ENCODE results near the gene LMO4.

- TF ChIP-seq EZH2 (IDR thresholded peaks at IDR 0.05) (no peak), POLR2AphosphoS5 (IDR thresholded peaks at IDR 0.05; ENCODE audit: borderline replicate concordance, low read depth, low read length) (no peak)
Measured at GRCh38 chr1:87355894-87356293, 27.2 kb downstream of the LMO4 start.

All from SK-N-MC (cell line).